SJSA1 (cell line): ENCODE data around the gene PLA2G4A. TPM values are rescaled to one million over a fixed set of nuclear protein-coding genes. Genes with fewer than 3 reads are reported as not detected.

Source experiments
- DNase-seq, 2 experiments: peaks; one replicate each; pipeline ENCODE4 v3.0.0-alpha.2; 2015 to 2020; ENCODE audit warnings: low spot score in 2 of 2, low read depth in 1 of 2
- H3K27ac ChIP-seq: fragments of 250-450 bp; sonication (Bioruptor Pico); 2 replicates; pipeline ENCODE4 v1.5.1; 2020; ENCODE audit warnings: mild to moderate bottlenecking, moderate library complexity
- H3K27me3 ChIP-seq: fragments of 250-450 bp; sonication (Bioruptor Pico); replicated peaks from 2 replicates; pipeline ENCODE4 v1.5.1; 2020; ENCODE audit warnings: mild to moderate bottlenecking, moderate library complexity
- H3K36me3 ChIP-seq: fragments of 250-450 bp; sonication (Bioruptor Pico); 2 replicates; pipeline ENCODE4 v1.5.1; 2020; ENCODE audit warnings: mild to moderate bottlenecking
- H3K4me1 ChIP-seq: fragments of 250-450 bp; sonication (Bioruptor Pico); replicated peaks from 2 replicates; pipeline ENCODE4 v1.6.1; 2021; ENCODE audit warnings: mild to moderate bottlenecking
- H3K4me3 ChIP-seq: fragments of 250-450 bp; sonication (Bioruptor Pico); 2 replicates; pipeline ENCODE4 v1.5.1; 2020; ENCODE audit warnings: mild to moderate bottlenecking
- H3K9me3 ChIP-seq: fragments of 250-450 bp; sonication (Bioruptor Pico); replicated peaks from 2 replicates; pipeline ENCODE4 v1.5.1; 2020; ENCODE audit warnings: mild to moderate bottlenecking
- total RNA-seq: library from RNA; depleted of rRNA; stranded (reverse); fragments of >200 nt; shearing (Covaris generic); gene quantifications from 2 replicates; pipeline ENCODE4 v1.2.3, GENCODE V29; 2014; rRNA removed

PLA2G4A gene
- total RNA-seq, 1 experiment from 2014 or later: 0.39 TPM

GRCh38 chr1:187032316-187032981 lies 203.7 kb downstream of the PLA2G4A start:
- Histone ChIP-seq H3K4me1 (no peaks in the 10 kb centered on the region), H3K27me3 (no peaks in the 10 kb centered on the region), H3K4me3 (no peak overlapping the region), H3K9me3 (no peaks in the 10 kb centered on the region; the same call in 1 of the 2 replicates), H3K36me3 (no peaks in the 10 kb centered on the region), H3K27ac (no peak overlapping the region)
- DNase-seq: no peak

DNA sequence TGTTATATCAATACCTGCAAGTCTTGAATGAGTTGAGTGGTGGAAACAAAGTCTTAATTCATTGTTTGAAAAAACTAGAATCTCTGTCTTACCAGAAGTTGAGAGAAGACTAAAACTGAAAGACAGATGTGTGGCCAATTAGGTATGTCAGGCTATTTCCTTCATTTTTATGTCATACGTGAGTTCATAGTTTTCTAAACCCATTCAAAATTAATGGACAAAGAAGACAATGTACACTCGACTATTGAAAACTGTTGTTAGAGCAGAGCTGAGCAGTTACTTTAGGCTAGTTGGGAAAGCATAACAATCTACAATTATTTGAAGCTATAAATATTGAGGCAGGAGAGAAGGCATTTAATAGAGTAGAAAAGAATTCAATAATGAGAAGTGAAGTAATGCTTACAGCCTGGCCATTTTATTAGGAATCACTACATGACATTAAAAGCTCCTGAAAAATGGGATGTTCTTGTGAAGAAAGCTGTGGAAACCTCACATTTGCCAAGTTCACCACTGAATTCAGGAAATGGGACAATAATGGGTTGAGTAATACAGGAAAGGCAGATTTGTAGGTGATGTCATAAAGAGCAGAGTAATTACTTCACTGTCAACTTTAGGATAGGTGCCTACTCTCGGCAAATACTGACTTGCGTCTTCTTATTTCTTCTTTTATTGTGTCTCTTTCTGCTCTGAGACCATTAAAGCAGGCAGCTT lies 204.4 kb downstream of the PLA2G4A start:
- Histone ChIP-seq H3K9me3 (no peaks in the 10 kb centered on the region; the same call in 1 of the 2 replicates), H3K36me3 (no peaks in the 10 kb centered on the region), H3K4me3 (no peak overlapping the region), H3K4me1 (no peaks in the 10 kb centered on the region), H3K27me3 (no peaks in the 10 kb centered on the region), H3K27ac (no peak overlapping the region)
- DNase-seq: no peak

- no peaks in the 10 kb centered on the region for H3K9me3 ChIP-seq
- no peak overlapping the region for H3K27ac ChIP-seq
- no peaks in the 10 kb centered on the region for H3K27me3 ChIP-seq
- H3K4me3 ChIP-seq: no peak overlapping the region
- no peaks in the 10 kb centered on the region for H3K4me1 ChIP-seq
- no peak for DNase-seq
- H3K36me3 ChIP-seq: no peaks in the 10 kb centered on the region
Measured at GRCh38 chr1:187033693-187034390, 205.1 kb downstream of the PLA2G4A start.

GRCh38 chr1:187034501-187034900 lies 205.8 kb downstream of the PLA2G4A start:
- no peaks in the 10 kb centered on the region for H3K36me3 ChIP-seq
- no peak for DNase-seq
- no peaks in the 10 kb centered on the region for H3K4me1 ChIP-seq
- H3K27ac ChIP-seq: no peak overlapping the region
- H3K4me3 ChIP-seq: no peak overlapping the region
- no peaks in the 10 kb centered on the region for H3K27me3 ChIP-seq
- no peaks in the 10 kb centered on the region for H3K9me3 ChIP-seq

DNA sequence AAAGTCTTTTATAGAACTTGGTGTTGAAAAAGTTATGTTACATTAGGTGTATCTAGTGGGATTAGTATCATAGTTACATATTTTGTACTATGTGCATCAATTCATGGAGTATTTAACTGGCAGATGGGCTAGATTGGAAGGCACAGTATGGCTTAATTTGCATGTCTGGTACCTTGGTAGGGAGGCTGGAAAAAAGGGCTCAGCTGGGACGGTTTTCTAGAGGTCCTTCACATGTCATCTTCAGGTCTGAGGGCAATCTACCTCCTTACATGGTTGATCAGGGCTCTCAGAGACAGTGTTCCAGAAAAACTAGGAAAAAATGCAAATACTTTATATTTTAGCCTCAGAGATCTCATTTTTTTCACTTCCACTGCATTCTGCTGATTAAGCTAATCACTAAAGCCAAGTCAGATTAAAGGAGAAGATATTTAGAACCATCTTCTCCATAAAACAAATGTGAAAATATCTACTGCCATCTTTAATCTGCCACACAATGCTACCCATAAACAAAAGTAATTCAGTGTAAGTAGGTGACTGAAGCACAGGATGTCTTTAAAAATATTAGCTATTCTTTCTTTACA lies 209.3 kb downstream of the PLA2G4A start:
- no peaks in the 10 kb centered on the region for H3K36me3 ChIP-seq
- no peaks in the 10 kb centered on the region for H3K4me1 ChIP-seq
- no peak overlapping the region for H3K27ac ChIP-seq
- DNase-seq: no peak
- no peaks in the 10 kb centered on the region for H3K27me3 ChIP-seq
- H3K9me3 ChIP-seq: no peaks in the 10 kb centered on the region
- no peak overlapping the region for H3K4me3 ChIP-seq

Other genes starting within 250 kb of the PLA2G4A start
- gene PTGS2, start 148.5 kb upstream of the PLA2G4A start, total RNA-seq: 0.13 TPM in 1 of 2 replicates, not detected in the other